ENCODE measurements around the gene JARID2. TPM values are rescaled to one million over a fixed set of nuclear protein-coding genes. Genes with fewer than 3 reads are reported as not detected.

JARID2 gene
- total RNA-seq, 1 donor from 2014 or later = 24.2 TPM

DNA sequence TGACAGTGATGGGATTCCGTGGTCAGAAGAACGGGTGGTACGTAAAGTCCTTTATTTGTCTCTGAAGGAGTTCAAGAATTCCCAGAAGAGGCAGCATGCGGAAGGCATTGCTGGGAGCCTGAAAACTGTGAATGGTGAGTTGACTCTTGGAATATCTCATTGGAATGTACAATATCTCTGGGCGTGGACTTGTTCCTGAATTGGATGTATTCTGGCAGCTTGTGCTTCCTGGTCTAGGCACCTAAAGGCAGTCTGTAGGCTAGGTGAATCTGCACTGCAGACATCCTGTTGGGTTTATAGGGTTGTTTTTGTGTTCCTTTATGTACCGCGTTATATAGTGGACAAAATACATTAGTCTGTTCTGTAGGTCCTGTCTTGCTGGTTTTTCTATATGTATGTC lies 128.2 kb downstream of the JARID2 start:
- no peaks in the 10 kb centered on the region for H3K4me1 Mint-ChIP-seq (ENCODE audit: low read depth, unreplicated experiment)
- H3K27ac Mint-ChIP-seq (ENCODE audit: unreplicated experiment) = no peak overlapping the region
- no peak overlapping the region for H3K27ac ChIP-seq (ENCODE audit: low read depth, low read length)
- peaks cover 3% of the 10 kb centered on the region for H3K4me1 ChIP-seq (ENCODE audit: insufficient read depth, low read length)
- FAIRE-seq = no peak
- no peak for DNase-seq (ENCODE audit: low read depth)
- H3K4me2 ChIP-seq (ENCODE audit: low read length) = no peak overlapping the region
- H3K36me3 Mint-ChIP-seq (ENCODE audit: low read depth, unreplicated experiment) = peaks cover 3% of the 10 kb centered on the region
- H4K20me1 ChIP-seq (ENCODE audit: insufficient read depth, low read length) = peaks cover 98% of the 10 kb centered on the region
- H3K27me3 Mint-ChIP-seq (ENCODE audit: low read depth, unreplicated experiment) = no peaks in the 10 kb centered on the region
- no peaks in the 10 kb centered on the region for H3K9me3 ChIP-seq (ENCODE audit: insufficient read depth, low read depth, low read length)
- H3K9ac ChIP-seq (ENCODE audit: low read length) = no peak overlapping the region
- no peaks in the 10 kb centered on the region for H3K36me3 ChIP-seq (ENCODE audit: insufficient read depth, low read length)
- H2AFZ ChIP-seq (ENCODE audit: low read depth, low read length) = no peak overlapping the region
- no peaks in the 10 kb centered on the region for H3K9me3 Mint-ChIP-seq (ENCODE audit: unreplicated experiment)
- H3K4me3 ChIP-seq (ENCODE audit: insufficient read depth, low read depth, low read length) = no peak overlapping the region
- H3K79me2 ChIP-seq (ENCODE audit: insufficient read depth, low read length) = peaks cover 98% of the 10 kb centered on the region
- H3K27me3 ChIP-seq (ENCODE audit: insufficient read depth, low read length) = no peaks in the 10 kb centered on the region
- no peak for TF ChIP-seq EZH2 (IDR thresholded peaks at IDR 0.05; ENCODE audit: insufficient read depth, low read length)
- TF ChIP-seq, protein P1, sequence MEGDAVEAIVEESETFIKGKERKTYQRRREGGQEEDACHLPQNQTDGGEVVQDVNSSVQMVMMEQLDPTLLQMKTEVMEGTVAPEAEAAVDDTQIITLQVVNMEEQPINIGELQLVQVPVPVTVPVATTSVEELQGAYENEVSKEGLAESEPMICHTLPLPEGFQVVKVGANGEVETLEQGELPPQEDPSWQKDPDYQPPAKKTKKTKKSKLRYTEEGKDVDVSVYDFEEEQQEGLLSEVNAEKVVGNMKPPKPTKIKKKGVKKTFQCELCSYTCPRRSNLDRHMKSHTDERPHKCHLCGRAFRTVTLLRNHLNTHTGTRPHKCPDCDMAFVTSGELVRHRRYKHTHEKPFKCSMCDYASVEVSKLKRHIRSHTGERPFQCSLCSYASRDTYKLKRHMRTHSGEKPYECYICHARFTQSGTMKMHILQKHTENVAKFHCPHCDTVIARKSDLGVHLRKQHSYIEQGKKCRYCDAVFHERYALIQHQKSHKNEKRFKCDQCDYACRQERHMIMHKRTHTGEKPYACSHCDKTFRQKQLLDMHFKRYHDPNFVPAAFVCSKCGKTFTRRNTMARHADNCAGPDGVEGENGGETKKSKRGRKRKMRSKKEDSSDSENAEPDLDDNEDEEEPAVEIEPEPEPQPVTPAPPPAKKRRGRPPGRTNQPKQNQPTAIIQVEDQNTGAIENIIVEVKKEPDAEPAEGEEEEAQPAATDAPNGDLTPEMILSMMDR (IDR thresholded peaks at IDR 0.05; ENCODE audit: insufficient read depth, low read depth, low read length) = no peak
- no peak overlapping the region for H3K4me3 Mint-ChIP-seq (ENCODE audit: unreplicated experiment)

DNA sequence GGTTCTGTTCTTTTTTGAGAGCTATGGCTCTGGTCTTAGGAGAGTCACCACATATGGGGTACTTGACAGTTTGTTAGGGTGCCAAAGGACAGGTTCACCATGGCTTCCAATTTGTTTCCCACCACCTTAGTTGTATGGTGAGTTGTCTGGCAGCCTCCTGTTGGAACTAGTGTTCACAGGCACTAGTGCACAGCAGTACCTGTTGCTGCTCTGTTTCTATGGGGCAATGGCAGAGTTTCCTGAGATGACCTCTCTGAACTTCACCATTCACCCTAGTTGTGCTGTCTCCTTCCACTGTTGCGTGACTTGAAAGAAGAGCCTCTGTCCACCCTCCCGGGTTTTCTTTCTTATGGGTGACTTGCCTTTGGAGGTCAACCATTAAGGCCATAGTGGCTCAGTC lies 129.1 kb downstream of the JARID2 start:
- Histone ChIP-seq H2AFZ (ENCODE audit: low read depth, low read length) (no peak overlapping the region), H3K9me3 (ENCODE audit: insufficient read depth, low read depth, low read length) (no peaks in the 10 kb centered on the region), H3K27me3 (ENCODE audit: insufficient read depth, low read length) (no peaks in the 10 kb centered on the region), H3K27ac (ENCODE audit: low read depth, low read length) (no peak overlapping the region), H3K36me3 (ENCODE audit: insufficient read depth, low read length) (no peaks in the 10 kb centered on the region), H3K9ac (ENCODE audit: low read length) (no peak overlapping the region), H3K4me1 (ENCODE audit: insufficient read depth, low read length) (peaks cover 3% of the 10 kb centered on the region), H3K4me2 (ENCODE audit: low read length) (no peak overlapping the region), H3K4me3 (ENCODE audit: insufficient read depth, low read depth, low read length) (no peak overlapping the region), H4K20me1 (ENCODE audit: insufficient read depth, low read length) (peaks cover 98% of the 10 kb centered on the region), H3K79me2 (ENCODE audit: insufficient read depth, low read length) (peaks cover 98% of the 10 kb centered on the region)
- DNase-seq (ENCODE audit: low read depth) = no peak
- no peaks in the 10 kb centered on the region for H3K27me3 Mint-ChIP-seq (ENCODE audit: low read depth, unreplicated experiment)
- H3K36me3 Mint-ChIP-seq (ENCODE audit: low read depth, unreplicated experiment) = peaks cover 3% of the 10 kb centered on the region
- no peaks in the 10 kb centered on the region for H3K4me1 Mint-ChIP-seq (ENCODE audit: low read depth, unreplicated experiment)
- no peak overlapping the region for H3K4me3 Mint-ChIP-seq (ENCODE audit: unreplicated experiment)
- H3K9me3 Mint-ChIP-seq (ENCODE audit: unreplicated experiment) = no peaks in the 10 kb centered on the region
- TF ChIP-seq EZH2 (IDR thresholded peaks at IDR 0.05; ENCODE audit: insufficient read depth, low read length) = no peak
- no peak for FAIRE-seq
- no peak overlapping the region for H3K27ac Mint-ChIP-seq (ENCODE audit: unreplicated experiment)

DNA sequence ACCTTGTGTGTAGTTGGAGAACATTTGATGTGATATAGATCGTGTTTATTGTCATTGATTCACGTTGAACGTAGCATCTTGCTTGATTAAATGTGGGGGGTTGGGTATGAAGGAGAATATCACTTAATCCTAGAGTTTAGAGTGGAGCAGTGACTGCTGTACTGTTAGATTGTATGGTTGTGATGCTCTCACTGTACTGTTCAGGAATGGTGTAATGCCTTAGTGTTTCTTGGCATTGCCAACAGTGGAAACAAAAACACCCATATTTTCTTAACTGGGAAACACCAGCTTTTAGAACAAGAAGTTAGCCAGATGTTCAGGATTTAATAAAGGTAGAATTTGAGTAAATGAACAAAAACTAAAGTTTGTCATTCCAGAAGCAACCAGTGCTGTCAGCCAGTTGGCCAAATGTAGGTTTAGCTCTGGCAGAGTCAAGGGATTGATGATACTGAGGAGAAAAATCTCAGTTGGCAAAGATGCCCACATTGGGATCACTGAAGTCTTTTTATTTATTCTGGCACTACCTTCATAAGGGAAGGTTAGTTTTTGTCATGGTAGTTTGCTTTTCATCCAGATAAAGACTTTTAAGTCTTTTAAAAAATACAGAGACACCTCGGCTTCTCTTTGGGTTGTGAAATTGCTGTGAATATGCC lies 129.9 kb downstream of the JARID2 start:
- Histone ChIP-seq H4K20me1 (ENCODE audit: insufficient read depth, low read length) (peaks cover 98% of the 10 kb centered on the region), H3K36me3 (ENCODE audit: insufficient read depth, low read length) (no peaks in the 10 kb centered on the region), H2AFZ (ENCODE audit: low read depth, low read length) (no peak overlapping the region), H3K27me3 (ENCODE audit: insufficient read depth, low read length) (no peaks in the 10 kb centered on the region), H3K79me2 (ENCODE audit: insufficient read depth, low read length) (peaks cover 99% of the 10 kb centered on the region), H3K9ac (ENCODE audit: low read length) (no peak overlapping the region), H3K27ac (ENCODE audit: low read depth, low read length) (no peak overlapping the region), H3K4me3 (ENCODE audit: insufficient read depth, low read depth, low read length) (no peak overlapping the region), H3K4me2 (ENCODE audit: low read length) (no peak overlapping the region), H3K4me1 (ENCODE audit: insufficient read depth, low read length) (peaks cover 3% of the 10 kb centered on the region), H3K9me3 (ENCODE audit: insufficient read depth, low read depth, low read length) (no peaks in the 10 kb centered on the region)
- H3K36me3 Mint-ChIP-seq (ENCODE audit: low read depth, unreplicated experiment) = peaks cover 3% of the 10 kb centered on the region
- DNase-seq (ENCODE audit: low read depth) (peak; percentile 17), FAIRE-seq (no peak)
- no peaks in the 10 kb centered on the region for H3K4me1 Mint-ChIP-seq (ENCODE audit: low read depth, unreplicated experiment)
- no peak overlapping the region for H3K4me3 Mint-ChIP-seq (ENCODE audit: unreplicated experiment)
- H3K27me3 Mint-ChIP-seq (ENCODE audit: low read depth, unreplicated experiment) = no peaks in the 10 kb centered on the region
- no peak for TF ChIP-seq EZH2 (IDR thresholded peaks at IDR 0.05; ENCODE audit: insufficient read depth, low read length)
- TF ChIP-seq, protein P1 (IDR thresholded peaks at IDR 0.05; ENCODE audit: insufficient read depth, low read depth, low read length) = no peak
- no peaks in the 10 kb centered on the region for H3K9me3 Mint-ChIP-seq (ENCODE audit: unreplicated experiment)
- no peak overlapping the region for H3K27ac Mint-ChIP-seq (ENCODE audit: unreplicated experiment)
